ENCODE measurements around the gene TAS2R30. TPM values are rescaled to one million over a fixed set of nuclear protein-coding genes. Genes with fewer than 3 reads are reported as not detected.

TAS2R30 gene, protein sequence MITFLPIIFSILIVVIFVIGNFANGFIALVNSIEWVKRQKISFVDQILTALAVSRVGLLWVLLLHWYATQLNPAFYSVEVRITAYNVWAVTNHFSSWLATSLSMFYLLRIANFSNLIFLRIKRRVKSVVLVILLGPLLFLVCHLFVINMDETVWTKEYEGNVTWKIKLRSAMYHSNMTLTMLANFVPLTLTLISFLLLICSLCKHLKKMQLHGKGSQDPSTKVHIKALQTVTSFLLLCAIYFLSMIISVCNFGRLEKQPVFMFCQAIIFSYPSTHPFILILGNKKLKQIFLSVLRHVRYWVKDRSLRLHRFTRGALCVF
- total RNA-seq = 1 to 10 TPM; 2.3 to 2.8 TPM

DNA sequence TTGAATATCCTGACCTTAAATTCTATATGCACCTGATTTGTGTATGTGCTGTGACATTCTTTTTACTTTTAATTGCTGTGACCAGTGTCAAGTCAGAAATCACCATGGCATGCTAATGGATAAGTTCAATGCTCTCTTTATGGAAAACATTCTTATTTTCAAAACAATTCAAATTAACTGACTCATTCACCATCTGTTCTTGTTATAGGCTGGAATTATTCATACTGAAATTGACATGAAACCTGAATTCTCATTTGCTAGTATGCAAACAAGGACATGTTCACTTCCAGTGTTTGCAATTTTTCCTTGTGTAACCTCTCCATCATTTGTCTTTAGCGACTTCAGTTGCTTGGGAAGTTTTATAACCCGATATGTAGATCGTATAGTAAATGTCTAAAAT lies at the start of gene TAS2R30:
Gene TAS2R30, minus strand, starts transcription at position 340 of the 400 bp plus-strand sequence. CDS start 400 bp downstream, outside the sequence.
- ATAC-seq (replicated peaks in 1 of 2) (peak in 1 of 2 donors; percentile 26), DNase-seq (no peak)
- Mint-ChIP-seq H3K9me3 (peaks cover 0 to 4% of the 10 kb centered on the region in 2 donors), H3K4me3 (no peak within 1 kb of the TSS), H3K27ac (peak within 1 kb of the TSS; percentile 3), H3K36me3 (ENCODE audit: insufficient read depth in 2 of 2) (peaks cover 0 to 7% of the 10 kb centered on the region in 2 donors), H3K27me3 (ENCODE audit: low read depth) (no peaks in the 10 kb centered on the region), H3K4me1 (ENCODE audit: low read depth) (peaks cover 32% of the 10 kb centered on the region)

DNA sequence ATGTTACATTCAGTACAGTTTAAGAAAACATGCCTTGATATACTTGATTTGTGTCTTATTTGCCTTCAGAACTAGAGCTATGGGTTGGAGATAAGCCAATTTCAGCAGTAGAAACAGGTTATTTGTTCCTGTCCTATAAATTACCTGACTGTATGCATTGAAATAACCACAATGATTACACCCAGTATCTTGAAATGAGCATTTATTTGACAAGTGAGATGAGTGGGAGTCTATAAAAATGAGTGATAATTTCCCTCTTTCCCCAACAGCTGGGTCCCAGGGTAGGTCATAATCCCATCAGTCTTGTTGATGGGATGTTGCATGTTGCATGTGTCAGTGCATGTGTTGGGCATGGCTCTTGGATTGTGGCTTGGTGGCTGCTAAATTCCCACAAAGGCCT lies 48.6 kb upstream of the TAS2R30 start:
- H3K4me1 Mint-ChIP-seq (ENCODE audit: low read depth) = peaks cover 13% of the 10 kb centered on the region
- no peak overlapping the region for H3K4me3 Mint-ChIP-seq
- ATAC-seq (replicated peaks in 1 of 2) = peak; percentile 41 to 80
- H3K9me3 Mint-ChIP-seq = no peaks in the 10 kb centered on the region
- H3K27me3 Mint-ChIP-seq (ENCODE audit: low read depth) = no peaks in the 10 kb centered on the region
- no peak for DNase-seq
- H3K27ac Mint-ChIP-seq = no peak overlapping the region
- peaks cover 0 to 1% of the 10 kb centered on the region in 2 donors for H3K36me3 Mint-ChIP-seq (ENCODE audit: insufficient read depth in 2 of 2)

DNA sequence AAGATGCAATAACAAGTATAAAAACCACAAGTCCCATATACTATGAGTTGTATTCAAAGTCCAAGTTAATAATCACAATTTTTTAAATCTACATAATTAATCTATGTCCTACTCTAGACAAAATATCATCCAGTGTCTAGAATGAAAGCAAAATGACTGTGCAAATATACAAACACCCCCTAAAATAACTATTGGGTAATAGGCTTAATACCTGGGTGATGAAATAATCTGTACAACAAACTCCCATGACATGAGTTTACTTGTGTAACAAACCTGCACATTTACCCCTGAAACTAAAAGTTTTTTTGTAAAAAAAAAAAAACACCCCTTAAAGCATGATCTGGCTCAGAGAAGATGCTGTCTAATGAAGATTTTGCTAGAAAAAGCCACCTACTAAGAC lies 48.1 kb upstream of the TAS2R30 start:
- DNase-seq (no peak), ATAC-seq (replicated peaks in 1 of 2) (no peak)
- H3K4me1 Mint-ChIP-seq (ENCODE audit: low read depth) = peaks cover 13% of the 10 kb centered on the region
- no peaks in the 10 kb centered on the region for H3K9me3 Mint-ChIP-seq
- H3K27me3 Mint-ChIP-seq (ENCODE audit: low read depth) = no peaks in the 10 kb centered on the region
- H3K4me3 Mint-ChIP-seq = no peak overlapping the region
- H3K36me3 Mint-ChIP-seq (ENCODE audit: insufficient read depth in 2 of 2) = peaks cover 0 to 1% of the 10 kb centered on the region in 2 donors
- no peak overlapping the region for H3K27ac Mint-ChIP-seq

DNA sequence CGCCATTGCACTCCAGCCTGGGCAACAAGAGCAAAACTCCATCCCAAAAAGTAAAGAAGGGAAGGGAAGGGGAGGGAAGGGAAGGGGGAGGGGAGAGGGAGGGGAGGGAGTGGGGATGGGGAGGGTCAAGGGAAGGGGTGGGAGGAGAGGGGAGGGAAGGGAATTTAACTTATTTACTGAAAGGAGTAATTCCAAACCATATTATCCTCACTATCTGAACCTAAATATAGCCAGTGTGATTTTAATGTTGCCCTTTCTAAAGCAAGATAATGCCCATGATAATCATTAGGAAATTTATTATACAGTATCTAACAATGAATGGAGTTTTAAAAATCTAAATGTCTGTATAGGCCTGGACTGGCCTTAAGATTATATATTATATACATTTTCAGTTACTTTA lies 43.8 kb upstream of the TAS2R30 start:
- peaks cover 16% of the 10 kb centered on the region for H3K4me1 Mint-ChIP-seq (ENCODE audit: low read depth)
- H3K4me3 Mint-ChIP-seq = no peak overlapping the region
- no peak for DNase-seq
- no peaks in the 10 kb centered on the region for H3K9me3 Mint-ChIP-seq
- no peak for ATAC-seq (replicated peaks in 1 of 2)
- no peaks in the 10 kb centered on the region for H3K27me3 Mint-ChIP-seq (ENCODE audit: low read depth)
- H3K27ac Mint-ChIP-seq = no peak overlapping the region
- H3K36me3 Mint-ChIP-seq (ENCODE audit: insufficient read depth in 2 of 2) = peaks cover 1 to 2% of the 10 kb centered on the region in 2 donors

DNA sequence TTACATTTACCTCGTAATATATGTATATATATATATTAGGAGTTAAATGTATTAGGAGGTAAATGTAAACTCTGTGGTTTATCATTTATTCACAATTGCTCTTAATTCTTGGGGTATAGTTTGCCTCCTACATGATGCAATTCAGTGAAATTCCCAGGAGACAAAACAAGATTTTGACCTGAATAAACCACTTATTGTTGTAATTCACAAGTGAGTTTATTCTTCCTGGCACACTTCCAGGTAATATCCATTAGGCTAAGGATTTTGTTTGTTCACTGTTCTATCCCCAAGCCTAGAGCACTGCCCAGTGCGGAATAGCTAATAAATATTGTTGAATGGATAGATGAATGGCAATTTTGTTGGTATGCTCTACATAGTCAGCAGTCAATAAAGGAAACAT lies 39.6 kb upstream of the TAS2R30 start:
- Mint-ChIP-seq H3K9me3 (no peaks in the 10 kb centered on the region), H3K4me1 (ENCODE audit: low read depth) (peaks cover 30% of the 10 kb centered on the region), H3K36me3 (ENCODE audit: insufficient read depth in 2 of 2) (peaks cover 9 to 20% of the 10 kb centered on the region in 2 donors), H3K27me3 (ENCODE audit: low read depth) (no peaks in the 10 kb centered on the region), H3K27ac (no peak overlapping the region), H3K4me3 (no peak overlapping the region)
- DNase-seq (no peak), ATAC-seq (replicated peaks in 1 of 2) (no peak)

DNA sequence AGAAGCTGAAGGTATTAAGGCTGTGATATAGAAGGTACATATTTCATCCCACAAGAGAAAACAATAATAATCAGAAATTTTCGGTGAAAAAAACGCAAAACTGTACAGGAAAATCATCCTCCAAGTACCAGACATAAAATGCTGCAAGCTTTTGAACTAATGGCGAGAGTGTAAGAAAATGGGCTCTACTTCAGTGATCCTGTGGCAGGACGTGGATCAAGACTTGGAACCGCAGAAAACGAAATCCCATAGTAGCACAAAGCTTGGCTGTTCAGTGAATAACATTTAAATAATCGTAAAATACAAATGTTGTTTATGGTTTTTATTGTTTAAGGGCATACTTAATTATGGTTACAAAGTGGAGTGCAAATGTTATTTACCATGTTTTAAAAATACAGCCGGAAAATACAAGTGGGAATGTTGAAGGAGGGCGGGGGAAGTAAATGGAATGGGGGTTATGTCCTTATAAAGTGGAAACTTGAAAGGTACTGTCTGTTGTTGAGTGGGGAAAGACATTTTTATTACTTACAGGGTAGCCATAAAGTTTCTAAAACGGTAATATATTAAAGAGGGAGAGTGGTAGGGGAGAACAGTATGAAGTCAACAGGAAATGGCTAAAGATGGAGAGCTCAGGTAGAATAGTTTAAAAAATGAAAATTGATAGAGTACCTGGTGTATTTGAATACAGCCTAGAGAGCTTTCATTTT lies 37.7 kb upstream of the TAS2R30 start:
- peak overlapping the region; percentile 88 to 98 for H3K4me3 Mint-ChIP-seq
- H3K27ac Mint-ChIP-seq = peak overlapping the region; percentile 98
- no peaks in the 10 kb centered on the region for H3K9me3 Mint-ChIP-seq
- no peak for DNase-seq
- no peak for ATAC-seq (replicated peaks in 1 of 2)
- H3K27me3 Mint-ChIP-seq (ENCODE audit: low read depth) = no peaks in the 10 kb centered on the region
- H3K4me1 Mint-ChIP-seq (ENCODE audit: low read depth) = peaks cover 49% of the 10 kb centered on the region
- peaks cover 9 to 21% of the 10 kb centered on the region in 2 donors for H3K36me3 Mint-ChIP-seq (ENCODE audit: insufficient read depth in 2 of 2)

DNA sequence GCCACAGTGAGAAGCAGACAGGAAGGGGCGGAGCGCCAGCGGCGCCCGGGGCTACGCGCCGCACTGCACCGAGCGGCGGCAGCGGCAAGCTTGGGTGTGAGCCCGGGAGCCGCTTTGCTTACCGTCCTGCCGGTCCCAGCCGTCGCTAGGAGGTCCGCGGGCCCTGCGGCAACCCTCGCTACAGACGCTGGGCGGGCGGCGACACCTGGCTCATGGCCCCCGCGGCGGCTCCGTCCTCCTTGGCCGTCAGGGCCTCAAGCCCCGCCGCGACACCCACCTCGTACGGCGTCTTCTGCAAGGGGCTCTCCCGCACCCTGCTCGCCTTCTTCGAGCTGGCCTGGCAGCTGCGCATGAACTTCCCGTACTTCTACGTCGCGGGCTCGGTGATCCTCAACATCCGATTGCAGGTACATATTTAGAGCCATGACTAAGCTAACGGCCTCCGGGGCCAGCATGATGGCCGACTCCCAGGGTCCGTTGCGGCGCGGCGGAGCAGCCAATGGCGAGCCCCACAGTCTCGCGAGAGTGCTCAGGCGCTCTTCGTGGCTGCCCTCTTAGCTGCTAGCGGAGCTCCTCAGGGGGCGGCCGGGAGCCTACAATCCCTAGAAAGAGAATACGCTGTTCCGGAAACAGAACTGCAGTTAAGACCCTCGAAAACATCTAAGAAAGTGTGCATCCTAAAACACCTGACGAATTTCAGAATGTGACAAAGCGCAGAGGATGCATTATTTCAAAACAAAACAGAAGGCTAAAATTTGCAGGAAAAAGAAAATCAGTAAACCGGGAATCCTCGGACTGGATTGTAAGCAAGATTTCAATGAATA lies 36.9 kb upstream of the TAS2R30 start, which contains the start of gene SMIM10L1:
Gene SMIM10L1, plus strand, starts transcription at position 50 of the 824 bp plus-strand sequence. Its CDS starts 163 bp downstream, at position 213.
- peaks cover 55% of the 10 kb centered on the region for H3K4me1 Mint-ChIP-seq (ENCODE audit: low read depth)
- peak; percentile 96 to 97 for ATAC-seq (replicated peaks in 1 of 2)
- no peaks in the 10 kb centered on the region for H3K9me3 Mint-ChIP-seq
- H3K4me3 Mint-ChIP-seq = peak within 1 kb of the TSS; percentile 88 to 98
- DNase-seq = peak; percentile 91 to 92
- peak within 1 kb of the TSS; percentile 98 for H3K27ac Mint-ChIP-seq
- peaks cover 9 to 21% of the 10 kb centered on the region in 2 donors for H3K36me3 Mint-ChIP-seq (ENCODE audit: insufficient read depth in 2 of 2)
- H3K27me3 Mint-ChIP-seq (ENCODE audit: low read depth) = no peaks in the 10 kb centered on the region

DNA sequence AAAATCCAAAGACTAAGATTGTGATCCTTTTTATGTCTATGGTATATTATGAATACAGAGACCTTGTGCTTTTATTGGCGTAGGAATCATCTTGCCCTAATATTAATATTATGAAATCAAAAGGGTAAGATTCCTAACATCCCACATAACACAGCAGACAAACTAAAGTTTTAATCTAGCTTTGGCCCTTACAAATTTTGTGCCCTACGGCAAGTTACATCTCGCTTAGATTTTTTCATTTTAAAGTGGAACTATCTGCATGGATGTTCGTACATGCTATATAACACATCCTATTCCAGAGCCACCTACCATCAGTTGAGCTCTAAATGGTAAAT lies 36.3 kb upstream of the TAS2R30 start:
- no peak for ATAC-seq (replicated peaks in 1 of 2)
- DNase-seq = no peak
- Mint-ChIP-seq H3K36me3 (ENCODE audit: insufficient read depth in 2 of 2) (peaks cover 10 to 26% of the 10 kb centered on the region in 2 donors), H3K9me3 (no peaks in the 10 kb centered on the region), H3K4me3 (peak overlapping the region; percentile 88 to 98), H3K27me3 (ENCODE audit: low read depth) (no peaks in the 10 kb centered on the region), H3K4me1 (ENCODE audit: low read depth) (peaks cover 59% of the 10 kb centered on the region), H3K27ac (peak overlapping the region; percentile 93)

DNA sequence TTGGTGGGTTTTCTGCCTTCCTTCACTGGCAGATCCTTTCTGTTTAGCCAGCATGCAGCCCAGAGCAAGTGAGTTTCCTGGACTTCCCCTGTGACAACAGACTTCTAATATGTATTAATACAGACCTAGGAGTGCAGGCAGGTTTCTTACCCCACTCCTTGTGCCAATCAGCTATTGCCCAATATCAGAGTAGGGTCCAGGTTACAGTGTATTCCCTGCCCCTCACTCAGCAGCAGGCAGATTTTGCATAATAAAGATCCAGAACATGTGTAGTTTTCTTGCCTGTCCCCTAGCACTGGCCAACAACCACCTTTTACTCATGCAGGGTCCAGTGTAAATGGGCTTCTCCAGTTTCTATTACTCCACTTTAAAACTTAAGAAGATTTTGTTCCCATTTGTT lies 31.9 kb upstream of the TAS2R30 start:
- Mint-ChIP-seq H3K27me3 (ENCODE audit: low read depth) (no peaks in the 10 kb centered on the region), H3K27ac (no peak overlapping the region), H3K4me3 (no peak overlapping the region), H3K36me3 (ENCODE audit: insufficient read depth in 2 of 2) (peaks cover 9 to 16% of the 10 kb centered on the region in 2 donors), H3K4me1 (ENCODE audit: low read depth) (peaks cover 62% of the 10 kb centered on the region), H3K9me3 (no peaks in the 10 kb centered on the region)
- DNase-seq (no peak), ATAC-seq (replicated peaks in 1 of 2) (no peak)

DNA sequence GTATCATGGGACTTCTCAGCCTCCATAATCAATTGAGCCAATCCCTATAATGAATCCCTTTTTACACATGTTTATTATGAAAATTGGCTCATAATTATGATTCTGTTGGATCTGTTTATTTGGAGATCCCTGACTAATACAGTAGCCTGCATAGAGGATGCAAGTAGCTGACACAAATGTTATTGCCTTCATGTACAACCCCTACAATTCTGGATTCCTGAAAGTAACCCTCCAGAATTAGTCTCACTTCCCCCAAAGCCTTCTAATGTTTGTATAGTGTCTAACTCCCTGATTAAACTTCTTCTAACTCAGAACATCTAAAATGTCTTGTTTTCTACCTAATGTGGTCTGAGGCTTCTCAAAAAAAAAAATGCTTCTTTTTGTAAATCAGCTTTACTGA lies 29.9 kb upstream of the TAS2R30 start:
- ATAC-seq (replicated peaks in 1 of 2) = no peak
- H3K27ac Mint-ChIP-seq = no peak overlapping the region
- H3K4me1 Mint-ChIP-seq (ENCODE audit: low read depth) = peaks cover 67% of the 10 kb centered on the region
- H3K36me3 Mint-ChIP-seq (ENCODE audit: insufficient read depth in 2 of 2) = peaks cover 6 to 9% of the 10 kb centered on the region in 2 donors
- no peak for DNase-seq
- no peaks in the 10 kb centered on the region for H3K9me3 Mint-ChIP-seq
- no peak overlapping the region for H3K4me3 Mint-ChIP-seq
- H3K27me3 Mint-ChIP-seq (ENCODE audit: low read depth) = no peaks in the 10 kb centered on the region

DNA sequence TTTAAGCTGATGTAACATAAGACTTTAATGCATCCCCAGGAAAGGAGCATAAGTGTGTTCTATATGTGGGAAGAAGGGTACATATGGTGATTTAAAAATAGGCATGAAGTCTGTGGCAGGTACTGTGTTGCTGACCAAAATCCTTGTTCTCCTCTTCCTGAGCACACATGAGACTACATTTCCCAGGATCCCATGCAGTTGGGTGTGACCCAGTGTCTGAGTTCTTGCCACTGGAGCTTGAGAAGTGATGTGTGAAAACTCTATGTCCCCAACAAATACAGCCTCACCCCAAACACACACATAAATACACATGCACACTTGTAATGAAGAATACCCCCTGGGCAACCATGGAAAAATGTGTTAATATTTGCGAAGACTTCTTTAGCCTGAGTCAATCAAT lies 28.1 kb upstream of the TAS2R30 start:
- H3K4me1 Mint-ChIP-seq (ENCODE audit: low read depth) = peaks cover 48% of the 10 kb centered on the region
- H3K36me3 Mint-ChIP-seq (ENCODE audit: insufficient read depth in 2 of 2) = peaks cover 6 to 18% of the 10 kb centered on the region in 2 donors
- H3K4me3 Mint-ChIP-seq = no peak overlapping the region
- no peak for ATAC-seq (replicated peaks in 1 of 2)
- DNase-seq = no peak
- no peaks in the 10 kb centered on the region for H3K27me3 Mint-ChIP-seq (ENCODE audit: low read depth)
- H3K27ac Mint-ChIP-seq = no peak overlapping the region
- no peaks in the 10 kb centered on the region for H3K9me3 Mint-ChIP-seq

DNA sequence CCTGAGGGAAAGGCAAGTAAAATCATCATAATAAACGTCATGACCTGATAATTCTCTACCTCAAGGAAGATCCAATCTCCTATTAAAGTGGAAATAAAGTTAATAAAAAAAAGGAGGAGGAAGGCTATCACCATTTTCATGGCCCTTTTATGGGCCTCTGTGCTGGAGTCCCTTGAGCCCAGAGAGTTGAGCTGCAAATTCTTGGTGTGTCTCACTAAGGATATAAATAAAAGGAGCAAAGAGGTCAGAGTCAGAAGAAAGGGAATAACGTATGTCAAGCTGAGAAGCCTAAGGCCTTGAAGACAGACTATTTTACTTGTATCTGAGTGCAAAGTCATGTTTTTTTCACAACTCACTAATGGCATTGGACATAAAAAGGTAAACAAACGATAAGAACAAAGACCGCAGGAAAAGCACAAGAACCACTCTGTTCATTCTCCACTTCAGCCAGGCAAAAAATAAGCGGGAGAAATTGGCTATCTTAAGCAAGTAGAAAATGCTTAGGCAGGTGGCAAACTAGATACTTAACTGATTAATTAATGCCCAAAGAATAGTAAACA lies 24.5 kb upstream of the TAS2R30 start:
- H3K27me3 Mint-ChIP-seq (ENCODE audit: low read depth) = no peaks in the 10 kb centered on the region
- H3K4me1 Mint-ChIP-seq (ENCODE audit: low read depth) = peaks cover 19% of the 10 kb centered on the region
- no peak overlapping the region for H3K27ac Mint-ChIP-seq
- H3K36me3 Mint-ChIP-seq (ENCODE audit: insufficient read depth in 2 of 2) = peaks cover 7 to 32% of the 10 kb centered on the region in 2 donors
- peaks cover 2 to 3% of the 10 kb centered on the region in 2 donors for H3K9me3 Mint-ChIP-seq
- no peak for DNase-seq
- no peak overlapping the region for H3K4me3 Mint-ChIP-seq
- ATAC-seq (replicated peaks in 1 of 2) = no peak
